ENCODE data around the gene LRRC8A.

- no peak for TF ChIP-seq CTCF (IDR thresholded peaks at IDR 0.05)
- TF ChIP-seq POLR2A (IDR thresholded peaks at IDR 0.05) = no peak
Measured at GRCh38 chr9:128887914-128888350, 6.0 kb downstream of the LRRC8A start.

All from esophagus squamous epithelium (tissue), 4 donors.